CD4-positive, alpha-beta T cell treated with Interleukin-15 for 4 hours (primary cell): ENCODE results near the gene CXCR4.
A peak's percentile ranks its signal among the peaks of the same experiment; 100 is the strongest.

Experiments
- DNase-seq: peaks from one replicate; pipeline ENCODE4 v3.0.0-alpha.2; 2020; ENCODE audit warnings: low spot score

CXCR4 gene

GRCh38 chr2:136131961-136132824, 14.2 kb upstream of the CXCR4 start:
- peak; percentile 82 for DNase-seq

- peak; percentile 68 for DNase-seq
These were observed 13.6 kb upstream of the CXCR4 start for GRCh38 chr2:136131484-136131960.

DNA sequence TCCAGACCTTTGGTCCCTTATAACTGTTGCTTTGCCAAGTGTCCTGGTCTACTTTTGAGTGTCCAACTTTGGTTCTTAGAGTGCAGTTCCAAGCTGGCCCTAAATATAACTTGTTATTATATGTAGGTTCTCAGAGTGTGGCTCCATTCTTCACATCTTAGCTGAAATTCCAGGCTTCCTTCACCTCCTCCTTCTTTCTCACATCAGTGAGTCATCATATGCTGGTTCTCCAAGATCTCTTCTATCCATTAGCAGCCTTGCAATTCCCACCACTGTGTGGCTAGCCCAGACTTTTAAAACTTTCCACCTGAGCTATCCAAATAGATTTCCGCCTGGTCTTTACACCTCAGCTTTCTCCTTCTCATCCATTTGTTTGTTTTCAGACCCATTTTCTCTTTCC, 12.6 kb upstream of the CXCR4 start:
- DNase-seq, result no peak

DNA sequence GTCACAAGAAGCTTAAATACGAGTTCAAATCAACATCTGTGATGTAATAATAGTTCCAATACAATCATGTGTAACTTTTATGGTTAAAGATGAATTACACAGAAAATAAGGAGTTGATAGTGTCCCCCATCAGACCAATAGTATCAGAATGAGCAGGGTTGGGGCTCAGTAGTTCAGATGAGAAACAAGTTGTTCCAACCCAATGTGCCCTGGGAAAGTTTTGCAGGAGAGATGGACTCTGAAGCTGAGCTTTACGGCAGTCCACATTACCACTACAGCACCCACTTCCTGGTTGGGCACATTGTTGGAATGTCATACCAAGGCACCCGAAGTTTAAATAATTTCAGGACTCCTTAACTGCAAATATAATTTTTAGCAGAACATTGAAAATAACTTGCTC, 12.1 kb upstream of the CXCR4 start:
- no peak for DNase-seq

DNA sequence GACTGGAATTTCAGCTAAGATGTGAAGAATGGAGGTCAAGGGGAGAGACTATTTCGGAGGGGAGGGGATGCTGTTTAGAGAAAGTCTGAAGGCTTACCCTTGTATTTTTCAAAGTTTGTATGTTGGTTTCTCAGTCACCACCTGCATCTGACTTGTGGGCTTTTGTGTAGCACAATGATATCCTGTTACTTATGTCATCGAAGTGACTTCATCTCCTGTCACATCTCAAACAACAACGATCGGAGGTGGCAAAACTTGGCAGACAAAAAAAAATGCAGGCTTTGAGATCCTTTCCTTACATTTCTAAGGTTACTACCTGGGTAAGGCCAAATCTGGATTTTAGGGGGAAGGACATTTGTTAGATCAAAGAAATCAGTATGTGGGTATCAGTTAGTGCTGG, 11.7 kb upstream of the CXCR4 start:
- peak; percentile 79 for DNase-seq

DNA sequence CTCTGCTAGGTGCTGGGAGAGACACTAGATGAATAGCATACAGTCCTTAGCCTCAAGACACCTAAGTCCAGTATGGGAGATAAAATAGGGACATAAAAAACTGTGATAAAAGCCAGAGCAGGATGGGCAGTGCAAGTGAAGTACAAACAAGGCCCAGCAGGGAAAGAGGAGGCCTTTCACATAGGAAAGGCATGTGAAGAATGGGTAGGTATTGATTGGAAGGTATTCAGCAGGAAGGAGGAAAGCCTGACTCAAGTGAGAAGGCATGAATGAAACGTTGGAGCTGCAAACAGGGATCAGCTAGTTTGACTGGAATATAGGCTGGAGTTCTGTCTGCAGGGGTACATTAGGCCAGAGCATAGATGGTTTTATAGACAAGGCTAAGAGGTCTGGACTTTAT, 11.0 kb upstream of the CXCR4 start:
- DNase-seq, result no peak

DNA sequence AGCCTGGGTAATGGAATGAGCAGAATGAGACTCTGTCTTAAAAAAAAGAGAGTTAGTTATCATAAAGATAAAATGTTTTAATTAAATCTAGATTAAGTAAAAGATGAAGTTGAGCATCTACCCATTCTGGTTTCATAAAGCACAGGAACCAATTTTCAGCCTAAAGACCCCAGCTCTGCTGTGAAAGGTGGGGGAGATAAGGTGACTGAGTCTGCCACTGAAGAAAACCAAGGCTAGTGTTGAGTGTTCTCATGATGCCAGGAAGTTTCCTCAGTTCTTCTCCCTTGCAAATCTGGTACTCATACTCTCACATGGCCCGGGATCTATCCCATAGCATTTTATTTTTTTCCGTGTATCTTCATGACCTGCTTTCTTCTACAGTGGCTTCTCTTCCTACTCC, 10.4 kb upstream of the CXCR4 start:
- no peak for DNase-seq

DNA sequence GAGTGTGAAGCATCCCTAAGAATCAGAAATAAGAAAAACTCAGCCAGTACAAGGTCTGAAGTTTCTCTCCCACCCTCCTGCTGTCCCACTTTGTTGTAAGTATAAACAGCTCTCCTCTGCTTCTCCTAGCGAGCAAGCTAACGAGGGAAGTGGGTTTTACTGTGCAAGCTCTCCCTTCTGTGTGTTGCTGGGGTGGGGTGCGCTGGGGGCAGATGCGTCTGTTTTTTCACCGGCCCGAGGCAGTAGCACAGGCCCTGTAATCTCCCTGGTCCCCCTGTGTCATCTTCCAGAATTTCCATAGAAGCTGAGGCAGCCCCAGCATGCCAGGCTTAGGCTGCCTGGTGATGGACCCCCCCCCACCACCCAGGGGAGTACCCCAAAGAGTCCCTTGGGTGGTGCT, 9.4 kb upstream of the CXCR4 start:
- DNase-seq, result no peak

GRCh38 chr2:136126421-136126926, 8.5 kb upstream of the CXCR4 start:
- no peak for DNase-seq

DNA sequence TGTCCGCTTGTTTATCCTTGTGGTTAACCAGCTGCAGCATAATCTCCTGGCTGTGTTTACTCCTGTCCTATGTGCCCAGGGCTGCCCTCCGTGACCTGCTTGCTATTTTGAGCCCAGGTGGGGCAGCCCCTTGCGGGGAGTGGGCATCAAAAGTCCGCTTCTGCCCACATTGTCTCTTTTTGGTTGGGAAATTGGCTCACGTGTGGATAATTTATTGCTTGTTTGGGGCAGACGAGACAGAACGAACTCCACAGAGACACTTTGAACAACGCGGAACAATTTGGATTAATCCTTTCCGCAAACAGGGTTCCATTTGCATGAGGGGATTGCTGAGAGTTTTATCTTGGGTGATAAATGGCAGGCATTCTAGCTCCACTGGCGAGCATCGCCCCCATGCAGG, 8.1 kb upstream of the CXCR4 start:
- no peak for DNase-seq

DNA sequence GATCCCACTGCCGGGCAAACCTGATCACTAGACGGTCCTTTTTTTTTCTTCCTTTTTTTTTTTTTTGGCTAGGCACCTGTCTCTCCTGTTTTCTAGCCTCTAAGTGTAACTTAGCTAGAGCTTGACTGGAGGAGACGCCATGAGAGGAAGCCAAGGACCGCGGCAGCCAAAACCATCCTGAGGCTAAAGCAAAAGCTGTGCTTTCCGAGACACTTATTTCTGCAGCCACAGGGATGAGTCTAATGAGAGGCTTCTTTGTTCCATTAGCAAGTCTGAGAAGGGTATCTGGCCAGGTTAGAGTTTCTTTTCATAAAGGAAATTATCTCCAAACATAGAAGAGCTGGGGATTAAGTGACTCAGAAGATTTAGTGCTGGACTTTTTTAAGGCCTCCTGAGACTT, 7.3 kb upstream of the CXCR4 start:
- DNase-seq, result no peak

DNA sequence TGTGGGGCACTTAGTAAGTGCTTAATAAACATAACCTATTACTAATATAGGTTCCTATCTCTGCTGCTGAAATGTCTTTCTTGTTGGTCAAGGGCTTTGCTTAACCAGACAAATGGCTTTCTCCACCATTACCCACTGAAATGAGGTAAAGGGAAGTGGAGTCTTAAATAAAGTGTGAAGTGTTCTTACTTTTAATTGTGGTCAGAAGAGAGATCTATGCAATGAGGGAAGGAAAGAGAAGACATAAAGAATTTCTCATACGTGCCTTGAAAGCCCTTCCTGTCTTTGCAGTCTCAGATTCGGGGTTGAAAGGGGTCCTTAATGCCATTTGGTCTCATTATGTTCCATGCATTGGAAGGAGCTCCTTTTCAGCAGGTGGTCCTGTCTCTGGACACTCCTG, 6.9 kb upstream of the CXCR4 start:
- no peak for DNase-seq

DNA sequence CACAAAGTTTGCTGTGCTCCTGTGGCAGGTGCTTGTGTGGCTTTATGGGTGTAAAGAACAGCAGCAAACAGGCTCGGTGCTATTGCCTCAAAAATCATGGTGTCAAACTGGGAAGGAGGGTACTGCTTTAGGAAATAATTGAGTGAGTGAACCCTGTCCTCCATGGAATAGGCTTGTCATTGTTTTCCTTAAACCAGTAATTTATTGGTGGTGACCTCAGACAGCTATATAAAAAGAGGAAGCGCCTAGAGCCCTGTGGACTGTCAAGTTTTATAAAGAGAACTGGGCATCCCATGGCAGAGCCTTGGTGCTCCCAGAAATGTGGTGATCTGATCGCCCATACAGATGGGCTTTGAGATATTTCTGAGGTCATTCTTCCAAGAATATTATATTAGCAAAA, 4.7 kb upstream of the CXCR4 start:
- DNase-seq, result no peak

DNA sequence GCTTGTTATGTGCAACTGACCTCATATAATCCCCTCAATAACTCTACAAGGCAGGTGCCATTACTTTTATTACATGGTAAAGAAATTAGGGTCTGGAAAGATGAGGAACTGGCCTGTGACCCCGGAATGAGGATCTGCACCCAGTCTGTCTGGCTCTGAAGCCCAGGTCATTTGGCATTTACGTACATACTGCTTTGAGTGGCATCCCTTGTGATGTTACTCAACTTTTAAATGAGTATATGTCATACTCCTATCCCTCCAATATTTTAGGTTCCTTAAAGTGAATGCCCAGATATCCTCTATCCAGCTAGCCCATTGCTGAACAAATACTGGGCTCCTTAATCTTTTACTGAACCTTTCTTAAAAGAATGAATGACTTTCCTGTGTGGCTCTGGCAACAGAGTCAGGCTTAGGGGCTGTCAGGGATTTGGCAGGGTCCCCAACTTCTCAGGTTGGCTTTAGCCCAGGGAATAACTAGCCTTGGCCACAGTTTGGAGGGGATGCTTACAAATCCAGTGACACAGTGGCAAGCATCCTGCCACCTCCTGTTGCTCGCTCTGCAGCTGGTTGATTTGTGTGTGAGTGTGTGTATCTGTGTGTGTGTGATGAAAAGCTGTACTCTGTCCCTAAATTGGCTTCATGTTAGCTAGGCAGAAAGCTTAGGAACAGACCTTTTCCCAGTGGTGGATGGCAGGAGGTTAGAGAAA, 3.4 kb upstream of the CXCR4 start:
- no peak for DNase-seq

- DNase-seq, result no peak
These were observed 2.0 kb upstream of the CXCR4 start for GRCh38 chr2:136119717-136120675.

DNA sequence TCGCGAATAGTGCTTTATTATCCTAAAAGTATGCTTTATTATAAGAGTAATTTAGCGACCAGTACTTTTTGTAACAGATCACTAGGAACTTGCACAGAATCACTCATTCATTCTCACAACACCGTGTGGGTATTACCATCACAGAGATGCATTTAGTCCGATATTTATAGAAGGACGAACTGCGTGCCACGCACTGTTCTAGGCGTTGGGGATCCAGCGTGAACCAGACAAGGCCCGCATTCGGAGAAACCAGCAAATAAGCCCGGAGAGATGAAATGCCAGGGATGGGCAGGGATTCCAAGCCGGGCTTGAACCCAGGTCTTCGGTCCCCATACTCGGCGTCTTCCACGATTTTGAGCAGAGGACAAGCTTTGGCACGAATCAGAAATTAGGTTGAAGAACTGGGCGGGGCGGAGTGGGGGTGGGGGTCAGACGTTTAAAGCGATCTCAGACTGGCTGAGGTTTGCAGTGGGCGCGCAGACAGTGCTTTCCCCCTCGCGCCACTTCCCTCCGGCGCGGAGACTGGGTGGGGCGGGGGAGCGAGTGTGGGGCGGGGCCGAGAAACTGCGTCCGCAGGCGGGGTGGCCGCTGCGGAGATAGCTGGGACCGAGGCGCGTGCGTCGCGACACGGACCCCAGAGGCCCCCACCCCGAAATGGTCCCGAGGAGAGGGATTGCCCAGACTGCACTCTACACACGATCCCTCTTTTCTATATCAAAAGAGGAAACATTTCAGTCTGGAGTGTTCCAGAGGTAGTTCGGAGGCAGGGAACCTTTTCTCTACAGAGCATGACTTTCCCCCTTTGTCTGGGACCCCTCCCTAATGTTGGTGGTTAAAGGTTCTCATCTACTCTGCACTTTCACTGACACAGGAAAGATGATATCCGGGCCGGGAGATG, 1.1 kb upstream of the CXCR4 start:
- DNase-seq, result peak; percentile 91

DNA sequence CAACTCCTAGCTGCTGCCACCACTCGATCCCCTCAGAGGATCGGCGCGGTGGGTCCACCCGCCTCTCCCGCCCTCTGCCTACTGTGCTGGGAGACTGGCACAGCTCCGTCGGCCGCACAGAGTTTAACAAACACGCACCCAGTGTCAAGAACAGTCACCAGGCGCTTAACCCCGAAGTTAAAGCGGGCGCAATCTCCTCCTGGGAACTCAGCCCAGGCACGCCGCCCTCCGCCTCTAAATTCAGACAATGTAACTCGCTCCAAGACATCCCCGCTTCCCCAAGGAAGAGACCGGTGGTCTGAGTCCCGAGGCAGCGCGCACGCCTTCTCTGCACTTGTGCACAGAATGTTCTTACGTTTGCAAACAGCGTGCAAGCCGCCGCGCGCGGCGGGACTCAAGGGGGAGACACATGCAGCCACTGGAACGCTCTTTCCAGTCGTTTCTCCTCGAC, 533 bp downstream of the CXCR4 start:
- DNase-seq, result peak; percentile 60

DNA sequence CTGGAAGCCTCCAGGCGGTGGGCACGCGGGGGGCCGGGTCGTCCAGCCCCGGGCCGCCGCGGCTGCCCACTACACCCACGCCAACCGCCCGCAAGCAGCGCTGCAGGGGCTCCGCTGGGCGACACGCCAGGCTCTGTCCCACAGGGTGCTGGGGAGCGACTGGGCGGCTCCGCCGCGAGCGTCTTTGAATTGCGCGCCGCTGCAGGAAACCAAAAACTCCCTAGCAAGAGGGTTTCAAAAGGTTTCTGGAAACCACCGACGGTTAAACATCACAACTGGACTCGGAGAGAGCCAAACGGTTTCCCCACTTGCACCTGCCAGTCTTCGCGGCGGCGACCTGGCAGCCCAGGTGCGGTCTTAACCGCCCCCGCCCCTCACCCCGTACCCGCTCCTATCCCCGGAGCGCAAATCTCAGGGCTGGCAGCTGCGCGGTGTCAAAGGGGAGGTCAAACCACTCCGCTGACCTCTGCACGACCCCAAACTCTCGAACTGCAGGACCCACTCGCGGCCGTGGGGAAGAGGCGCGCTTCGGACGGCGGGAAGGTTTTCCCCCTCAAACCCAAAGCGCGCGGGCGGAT, 1.0 kb downstream of the CXCR4 start:
- DNase-seq, result peak; percentile 77

- peak; percentile 87 for DNase-seq
These were observed 1.7 kb downstream of the CXCR4 start for GRCh38 chr2:136116151-136116812.

DNA sequence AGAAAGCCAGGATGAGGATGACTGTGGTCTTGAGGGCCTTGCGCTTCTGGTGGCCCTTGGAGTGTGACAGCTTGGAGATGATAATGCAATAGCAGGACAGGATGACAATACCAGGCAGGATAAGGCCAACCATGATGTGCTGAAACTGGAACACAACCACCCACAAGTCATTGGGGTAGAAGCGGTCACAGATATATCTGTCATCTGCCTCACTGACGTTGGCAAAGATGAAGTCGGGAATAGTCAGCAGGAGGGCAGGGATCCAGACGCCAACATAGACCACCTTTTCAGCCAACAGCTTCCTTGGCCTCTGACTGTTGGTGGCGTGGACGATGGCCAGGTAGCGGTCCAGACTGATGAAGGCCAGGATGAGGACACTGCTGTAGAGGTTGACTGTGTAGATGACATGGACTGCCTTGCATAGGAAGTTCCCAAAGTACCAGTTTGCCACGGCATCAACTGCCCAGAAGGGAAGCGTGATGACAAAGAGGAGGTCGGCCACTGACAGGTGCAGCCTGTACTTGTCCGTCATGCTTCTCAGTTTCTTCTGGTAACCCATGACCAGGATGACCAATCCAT, 2.7 kb downstream of the CXCR4 start:
- DNase-seq, result no peak
